Endometrium (tissue), 2 donors: Measurements from ENCODE around the gene SLC9A3.

Experiments used
- FAIRE-seq: peaks from 2 replicates; lab custom pipeline; 2012; peaks lifted over from hg19 to GRCh38; lab: Jason Lieb, UNC
- donor health status: control.
- donor health status: control.

Gene SLC9A3

GRCh38 chr5:505951-506525 lies 18.2 kb downstream of the SLC9A3 start:
- no peak for FAIRE-seq

GRCh38 chr5:504326-505154 lies 19.7 kb downstream of the SLC9A3 start:
- FAIRE-seq, result no peak

DNA sequence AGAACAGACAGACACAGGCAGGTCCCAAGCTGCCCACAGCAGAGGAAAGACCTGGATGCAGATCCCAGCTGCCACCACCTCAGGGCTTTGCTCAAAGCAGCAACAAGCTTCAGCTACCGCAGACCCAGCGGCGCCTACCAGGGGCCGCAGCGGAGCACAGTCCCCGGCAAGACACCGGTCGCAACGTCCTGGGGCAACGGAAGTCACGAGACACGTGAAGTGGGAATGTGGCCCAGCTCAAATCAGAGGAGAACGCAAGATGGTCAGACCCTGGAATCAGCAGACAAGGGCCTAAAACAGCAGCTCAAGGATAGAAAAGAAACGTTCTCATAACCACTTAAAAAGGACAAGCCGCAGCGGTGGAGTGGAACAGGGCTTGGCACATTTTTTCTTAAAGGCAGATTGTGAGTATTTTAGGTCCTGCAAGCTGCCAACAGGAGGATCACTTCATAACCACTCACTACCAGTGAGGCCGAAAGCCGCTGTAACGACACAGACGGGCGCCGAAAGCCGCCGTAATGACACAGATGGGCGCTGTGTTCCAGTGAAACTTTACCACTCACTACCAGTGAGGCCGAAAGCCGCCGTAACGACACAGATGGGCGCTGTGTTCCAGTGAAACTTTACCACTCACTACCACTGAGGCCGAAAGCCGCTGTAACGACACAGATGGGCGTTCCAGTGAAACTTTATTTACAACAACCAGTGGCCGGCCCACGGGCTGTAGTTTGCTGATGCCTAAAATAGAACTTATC lies 21.7 kb downstream of the SLC9A3 start:
- no peak for FAIRE-seq

GRCh38 chr5:501831-502184 lies 22.4 kb downstream of the SLC9A3 start:
- FAIRE-seq, result no peak

DNA sequence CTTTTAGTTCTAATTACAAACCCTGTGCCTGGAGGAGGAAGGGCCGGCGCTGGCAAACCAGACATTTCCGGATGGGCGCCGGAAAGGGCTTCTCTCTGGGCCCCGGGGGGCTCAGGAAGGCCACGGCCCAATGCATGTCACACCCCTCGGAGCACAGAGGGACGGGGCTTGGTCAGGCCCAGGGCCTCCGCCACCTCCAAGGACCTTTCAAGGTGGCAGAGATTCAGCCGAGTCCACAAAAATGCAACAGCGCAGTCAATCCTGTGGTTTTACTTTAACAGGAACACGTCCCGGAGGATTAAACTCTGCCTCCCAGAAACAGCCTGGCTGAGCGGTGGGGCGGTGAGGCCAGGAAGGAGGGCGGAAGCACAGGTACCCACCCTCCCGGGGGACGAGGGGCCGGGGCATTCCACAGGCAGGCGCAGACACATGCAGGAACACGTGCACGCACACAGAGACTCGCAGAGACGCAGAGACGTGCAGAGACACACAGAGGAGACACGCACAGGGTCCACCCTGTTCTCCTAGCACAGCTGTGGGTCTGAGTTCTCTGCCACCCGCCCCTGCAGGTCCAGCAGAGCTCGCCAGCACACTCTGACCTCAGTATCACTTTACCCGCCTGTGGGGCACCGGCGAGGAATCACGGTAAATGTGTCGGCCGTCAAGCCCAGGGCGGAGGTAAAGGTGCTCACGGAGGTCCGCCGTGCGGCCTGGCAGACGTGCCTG lies 23.0 kb downstream of the SLC9A3 start:
- no peak for FAIRE-seq

GRCh38 chr5:500491-500890 lies 23.8 kb downstream of the SLC9A3 start:
- FAIRE-seq, result no peak

DNA sequence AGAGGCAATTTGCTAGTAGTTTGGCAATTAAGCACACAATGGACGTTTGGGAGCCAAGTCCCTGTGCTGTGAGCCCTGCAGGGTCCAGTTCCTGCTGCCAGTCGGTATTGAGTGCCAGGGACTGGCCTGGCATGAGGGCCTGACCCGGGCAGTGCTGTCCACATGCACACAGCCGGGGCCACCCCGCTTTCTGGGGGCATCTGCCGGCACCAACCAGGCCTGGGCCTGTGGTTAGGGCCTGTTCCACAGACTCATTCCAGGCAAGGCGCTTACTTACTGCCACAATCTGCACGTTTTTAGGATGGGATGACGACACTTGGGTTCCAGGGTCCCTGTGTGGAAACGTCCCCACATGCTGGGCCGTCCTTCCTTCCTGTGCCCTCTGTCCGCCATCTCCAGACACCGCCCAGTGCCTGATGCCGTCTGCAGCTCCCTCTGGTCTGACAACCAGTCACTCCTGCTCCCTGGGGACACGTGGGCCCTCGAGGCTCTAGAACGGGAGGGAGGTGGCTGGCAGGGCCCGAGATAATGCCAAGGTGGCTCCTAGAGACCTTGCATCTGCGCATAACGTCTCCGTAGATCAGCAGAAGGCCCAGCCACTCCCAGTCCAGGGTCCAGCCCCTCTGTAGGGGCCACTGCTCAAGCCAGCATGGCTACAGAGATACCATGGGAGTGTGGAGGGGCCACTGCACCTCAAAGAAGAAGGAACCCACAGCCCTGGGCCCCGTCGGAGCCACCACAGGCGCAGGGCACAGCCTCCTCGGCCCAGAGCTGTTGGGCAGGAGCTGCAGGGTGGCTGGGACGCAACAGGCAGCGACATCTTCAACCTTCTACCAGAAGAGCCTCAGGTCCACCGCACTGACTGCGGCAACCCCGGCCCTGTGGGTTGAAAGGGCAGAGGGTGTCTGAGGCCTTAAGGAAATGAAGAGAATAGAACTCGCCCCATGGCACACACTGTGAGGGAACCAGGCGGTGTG lies 24.7 kb downstream of the SLC9A3 start:
- no peak for FAIRE-seq

- no peak for FAIRE-seq
These were observed 26.3 kb downstream of the SLC9A3 start for GRCh38 chr5:497871-498509.

- FAIRE-seq, result no peak
These were observed 27.1 kb downstream of the SLC9A3 start for GRCh38 chr5:497090-497700.

DNA sequence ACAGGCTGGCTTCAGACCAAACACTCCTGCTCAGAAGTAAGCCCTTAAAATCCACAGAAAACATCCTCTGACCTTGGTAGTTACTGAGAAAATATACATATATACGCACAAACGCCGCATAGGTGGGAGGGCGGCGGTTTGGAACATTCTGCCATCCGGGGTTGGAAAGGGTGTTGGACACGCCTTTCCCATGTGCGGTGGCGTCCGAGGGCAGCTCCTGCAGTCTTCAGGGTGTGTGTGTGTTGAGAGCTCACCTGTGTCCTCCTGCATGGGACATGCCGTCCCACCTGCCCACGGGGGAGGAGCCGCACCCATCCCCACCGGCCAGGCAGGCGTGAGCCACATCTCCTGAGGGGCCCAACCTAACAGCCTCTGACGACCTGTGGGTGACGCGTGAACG lies 28.2 kb downstream of the SLC9A3 start:
- FAIRE-seq, result no peak

- FAIRE-seq, result no peak
These were observed 29.5 kb downstream of the SLC9A3 start for GRCh38 chr5:494667-495255.

GRCh38 chr5:493758-494157 lies 30.5 kb downstream of the SLC9A3 start:
- no peak for FAIRE-seq

GRCh38 chr5:493119-493701 lies 31.0 kb downstream of the SLC9A3 start:
- no peak for FAIRE-seq

GRCh38 chr5:492314-492893 lies 31.8 kb downstream of the SLC9A3 start:
- no peak for FAIRE-seq

- no peak for FAIRE-seq
These were observed 32.4 kb downstream of the SLC9A3 start for GRCh38 chr5:491856-492155.

GRCh38 chr5:491119-491855 lies 33.0 kb downstream of the SLC9A3 start:
- FAIRE-seq, result no peak

GRCh38 chr5:490116-491106 lies 33.8 kb downstream of the SLC9A3 start:
- FAIRE-seq, result no peak

DNA sequence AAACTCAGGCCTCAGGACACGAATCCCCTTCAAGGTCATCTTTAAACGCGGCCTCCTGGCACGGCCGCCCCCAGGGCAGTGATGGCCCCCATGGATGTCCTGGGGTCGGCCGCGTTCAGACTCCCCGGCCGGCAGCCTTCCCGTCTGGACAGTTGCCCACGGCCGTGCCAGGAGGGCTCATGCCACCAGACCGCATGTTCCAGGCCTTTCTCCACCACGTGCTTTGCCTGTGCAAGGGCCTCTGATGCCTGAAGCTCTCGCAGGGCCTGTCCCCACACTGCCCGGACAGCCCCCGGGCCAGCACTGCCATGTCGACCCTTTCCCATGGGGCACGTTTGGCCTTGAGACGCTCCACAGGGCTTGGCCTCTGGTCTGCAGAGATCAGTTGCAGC lies 34.6 kb downstream of the SLC9A3 start:
- no peak for FAIRE-seq
